HepG2 (cell line): Measurements from ENCODE around the gene SSBP2. TPM values are rescaled to one million over a fixed set of nuclear protein-coding genes. Genes with fewer than 3 reads are reported as not detected.

ENCODE experiments used
- ATAC-seq: fragments of 200-7000 bp; cut with Tn5 transposase; 3 replicates; pipeline ENCODE4 v1.9.1; 2020; ENCODE audit warnings: mild to moderate bottlenecking, moderate library complexity
- BruUV-seq: library from RNA; stranded (reverse); fragments of 400-500 nt; replicated peaks from 2 replicates; lab custom pipeline; 2021; lab: Mats Ljungman, UMichigan
- CTCF ChIA-PET: fragments of 300-600 bp; formaldehyde crosslinking; extraction: SDS; loops from one replicate; lab custom pipeline; 2021; ENCODE audit warnings: low total read pairs, inconsistent platforms, low intra/inter-chr PET ratio; lab: Yijun Ruan, JAX
- POLR2A ChIA-PET: fragments of 350-600 bp; sonication (Branson Sonifier 250); formaldehyde crosslinking; loops from one replicate; lab custom pipeline; 2020; ENCODE audit warnings: antibody characterized with exemption, inconsistent platforms; lab: Yijun Ruan, JAX
- DNase-seq: peaks from one replicate; pipeline ENCODE4 v3.0.0-alpha.2; 2015; ENCODE audit warnings: low spot score
- FAIRE-seq: peaks from 3 replicates; lab custom pipeline; 2011; peaks lifted over from hg19 to GRCh38; lab: Jason Lieb, UNC
- H2AFZ ChIP-seq: one replicate; pipeline ENCODE4 v1.6.1; 2011; ENCODE audit warnings: low read length, inconsistent platforms
- H3K27ac ChIP-seq: fragments of 300-600 bp; 3 replicates; pipeline ENCODE4 v1.8.0; 2011; ENCODE audit warnings: mixed run types, mild to moderate bottlenecking, mixed read lengths, low read length, inconsistent platforms; ENCODE audit not compliant: insufficient read depth; ENCODE audit errors: extremely low read length
- H3K27me3 ChIP-seq, 2 experiments: fragments of 200-600 bp in 1 of 2; 2 replicates in 1 of 2; 3 replicates in 1 of 2; pipeline versions ENCODE4 v1.6.0 to v1.8.0; 2011; ENCODE audit warnings: low read length in 2 of 2, mild to moderate bottlenecking in 2 of 2, moderate library complexity in 2 of 2, inconsistent platforms in 1 of 2; ENCODE audit not compliant: insufficient read depth in 2 of 2, control insufficient read depth in 1 of 2
- H3K36me3 ChIP-seq, 2 experiments: fragments of 200-600 bp in 1 of 2; replicated peaks in 1 of 2; 2 replicates in 1 of 2; 3 replicates in 1 of 2; pipeline versions ENCODE4 v1.5.1 to v1.8.0; 2011; ENCODE audit warnings: low read length in 2 of 2, inconsistent platforms in 1 of 2; ENCODE audit not compliant: insufficient read depth in 2 of 2, control insufficient read depth in 1 of 2
- H3K4me1 ChIP-seq: 2 replicates; pipeline ENCODE4 v1.5.1; 2012; ENCODE audit warnings: low read length, inconsistent platforms; ENCODE audit not compliant: insufficient read depth
- H3K4me2 ChIP-seq: 2 replicates; pipeline ENCODE4 v1.6.0; 2011; ENCODE audit warnings: low read depth, low read length, inconsistent platforms
- H3K4me3 ChIP-seq, 3 experiments: fragments of 200-600 bp in 1 of 3; sonication (generic), shearing (Covaris generic) in 1 of 3; replicated peaks in 1 of 3; 2 replicates each; pipeline ENCODE4 v1.5.1; 2011 to 2016; ENCODE audit warnings: low read length in 3 of 3, inconsistent platforms in 2 of 3, low read depth in 2 of 3, mild to moderate bottlenecking in 2 of 3, control low read depth in 1 of 3, mixed read lengths in 1 of 3; ENCODE audit not compliant: insufficient read depth in 1 of 3
- H3K79me2 ChIP-seq: one replicate; pipeline ENCODE4 v1.6.1; 2011; ENCODE audit warnings: low read length, inconsistent platforms; ENCODE audit not compliant: insufficient read depth
- H3K9ac ChIP-seq: 2 replicates; pipeline ENCODE4 v1.6.0; 2011; ENCODE audit warnings: mild to moderate bottlenecking, low read depth, low read length, inconsistent platforms; ENCODE audit not compliant: insufficient read depth
- H3K9me3 ChIP-seq: 2 replicates; pipeline ENCODE4 v1.5.1; 2012; ENCODE audit warnings: mild to moderate bottlenecking, low read length
- H4K20me1 ChIP-seq: 2 replicates; pipeline ENCODE4 v1.6.0; 2011; ENCODE audit warnings: inconsistent platforms, mild to moderate bottlenecking, low read length, moderate library complexity; ENCODE audit not compliant: insufficient read depth
- CEBPB ChIP-seq: IDR thresholded peaks from 2 replicates; pipeline ENCODE4 v1.6.1; 2011; ENCODE audit warnings: low read depth, low read length, improper control_type of control experiment, borderline replicate concordance
- CSRNP2 ChIP-seq: sonication (generic); formaldehyde crosslinking; conservative IDR thresholded peaks from 2 replicates; pipeline ENCODE4 v1.8.0; 2022; ENCODE audit warnings: low read depth, missing genetic modification reagents
- ELF3 ChIP-seq: IDR thresholded peaks from 2 replicates; pipeline ENCODE4 v1.6.1; 2016; ENCODE audit warnings: missing genetic modification reagents, missing compliant biosample characterization
- ZFAT ChIP-seq: sonication (generic); formaldehyde crosslinking; conservative IDR thresholded peaks from 2 replicates; pipeline ENCODE4 v1.8.1; 2023; ENCODE audit warnings: missing genetic modification reagents, inconsistent platforms
- ZFP36 ChIP-seq: fragments of 150-350 bp; IDR thresholded peaks from 2 replicates; pipeline ENCODE4 v1.6.1; 2018; ENCODE audit warnings: borderline replicate concordance, low read length, low read depth; ENCODE audit not compliant: partially characterized antibody
- ZNF335 ChIP-seq: sonication (generic); formaldehyde crosslinking; IDR thresholded peaks from 2 replicates; pipeline ENCODE4 v1.4.0; 2020; ENCODE audit warnings: missing genetic modification reagents
- ZNF34 ChIP-seq: sonication (generic); formaldehyde crosslinking; IDR thresholded peaks from 2 replicates; pipeline ENCODE4 v1.4.0; 2020; ENCODE audit warnings: mild to moderate bottlenecking, missing genetic modification reagents, borderline replicate concordance
- ZNF570 ChIP-seq: sonication (generic); formaldehyde crosslinking; IDR thresholded peaks from 2 replicates; pipeline ENCODE4 v1.4.0; 2020; ENCODE audit warnings: mild to moderate bottlenecking, missing genetic modification reagents, borderline replicate concordance
- ZNF746 ChIP-seq: sonication (generic); formaldehyde crosslinking; IDR thresholded peaks from 2 replicates; pipeline ENCODE4 v1.8.0; 2022; ENCODE audit warnings: mild to moderate bottlenecking, missing genetic modification reagents
- ZNF75D ChIP-seq: sonication (generic); formaldehyde crosslinking; IDR thresholded peaks from 2 replicates; pipeline ENCODE4 v1.8.1; 2023; ENCODE audit warnings: missing genetic modification reagents, mild to moderate bottlenecking, borderline replicate concordance
- ZNF775 ChIP-seq: sonication (generic); formaldehyde crosslinking; IDR thresholded peaks from 2 replicates; pipeline ENCODE4 v1.4.0; 2020; ENCODE audit warnings: missing genetic modification reagents, mild to moderate bottlenecking, moderate library complexity, borderline replicate concordance
- ZNF776 ChIP-seq: sonication (generic); formaldehyde crosslinking; IDR thresholded peaks from 2 replicates; pipeline ENCODE4 v1.4.0; 2020; ENCODE audit warnings: mild to moderate bottlenecking, missing genetic modification reagents
- ZNF782 ChIP-seq: sonication (generic); formaldehyde crosslinking; IDR thresholded peaks from 2 replicates; pipeline ENCODE4 v1.4.0; 2020; ENCODE audit warnings: missing genetic modification reagents, mild to moderate bottlenecking, borderline replicate concordance
- WGBS: methylation state at CpG from one replicate; pipeline ENCODE4 v1.1.6; 2017; ENCODE audit warnings: low lambda C conversion rate; 5-methylcytosine and 5-hydroxymethylcytosine counted together
- in situ Hi-C: cut with HindIII; loops from 2 replicates; pipeline ENCODE4 v1.10.0; 2017; ENCODE audit warnings: low pct_unique_long_range_greater_than_20kb; ENCODE audit not compliant: extremely low pct_ligation_motif_present
- intact Hi-C: fragments of 100-400 bp; cut with micrococcal nuclease; formaldehyde crosslinking; loops from one replicate; pipeline ENCODE4 v1.10.0; 2022; ENCODE audit not compliant: unreplicated experiment
- polyA plus RNA-seq, 8 experiments: library from polyadenylated mRNA; depleted of rRNA in 3 of 8; stranded (reverse) in 7 of 8; unstranded in 1 of 8; fragments of >200 nt; fragmentation: Illumina TruSeq in 4 of 8; extraction: Trizol in 4 of 8; gene quantifications; 2 replicates each; pipeline versions ENCODE4 v1.2.1 to v1.2.3, GENCODE V29; 2011 to 2016; ENCODE audit warnings: low read depth in 4 of 8, missing spikeins in 1 of 8, mixed read lengths in 1 of 8; ENCODE audit not compliant: insufficient read depth in 1 of 8
- total RNA-seq, 5 experiments: library from RNA; depleted of rRNA; stranded (reverse); fragments of >200 nt; fragmentation: Illumina TruSeq; extraction: Trizol; gene quantifications; 2 replicates each; pipeline ENCODE4 v1.2.3, GENCODE V29; 2016; ENCODE audit warnings: low read depth in 1 of 5
- TF ChIP-seq, protein P1 (sequence below): fragments of 450-650 bp; IDR thresholded peaks from 2 replicates; pipeline ENCODE4 v1.6.1; 2017
- TF ChIP-seq, protein P2 (sequence below): sonication (generic); formaldehyde crosslinking; IDR thresholded peaks from 2 replicates; pipeline ENCODE4 v1.5.0; 2020; ENCODE audit warnings: mild to moderate bottlenecking, missing genetic modification reagents
- TF ChIP-seq, protein P3 (sequence below): sonication (generic); formaldehyde crosslinking; IDR thresholded peaks from 2 replicates; pipeline ENCODE4 v1.8.1; 2023; ENCODE audit warnings: mild to moderate bottlenecking, missing genetic modification reagents, borderline replicate concordance

The SSBP2 gene
- total and polyA plus RNA-seq, 2 of the 13 experiments (the other 11 are each of a cell fraction or from before 2014, with no cell fraction given), result 0.16 TPM; not detected in 1

DNA sequence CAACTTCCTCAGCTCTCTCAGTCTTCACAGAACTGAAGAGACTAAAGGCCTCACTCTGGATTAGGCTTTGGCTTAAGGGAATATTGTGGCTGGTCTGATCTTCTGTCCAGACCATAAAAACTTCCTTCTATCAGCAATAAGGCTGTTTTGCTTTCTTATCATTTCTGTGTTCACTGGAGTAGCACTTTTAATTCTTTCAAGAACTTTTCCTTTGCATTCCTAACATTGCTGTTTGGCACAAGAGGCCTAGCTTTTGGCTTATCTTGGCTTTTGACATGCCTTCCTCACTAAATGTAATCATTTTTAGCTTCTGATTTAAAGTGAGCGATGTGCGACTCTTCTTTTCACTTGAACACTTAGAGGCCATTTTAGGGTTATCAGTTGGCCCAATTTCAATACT, 268.3 kb downstream of the SSBP2 start:
- intact Hi-C loops (no loop called here), in situ Hi-C loops (no loop called here)
- no peaks in the 10 kb centered on the region for H3K9me3 ChIP-seq
- no TSS peak for BruUV-seq
- TF ChIP-seq ZNF75D (CRISPR knock-in tag) (no peak), ZNF570 (CRISPR knock-in tag) (no peak), ZNF34 (CRISPR knock-in tag) (no peak), CEBPB (no peak), ZNF776 (CRISPR knock-in tag) (no peak), ZFP36 (no peak), ZFAT (CRISPR knock-in tag) (no peak), ZNF335 (CRISPR knock-in tag) (no peak), ZNF782 (CRISPR knock-in tag) (no peak), ZNF746 (no peak), CSRNP2 (CRISPR knock-in tag) (no peak), ZNF775 (CRISPR knock-in tag) (no peak), ELF3 (no peak)
- TF ChIP-seq, protein P1, sequence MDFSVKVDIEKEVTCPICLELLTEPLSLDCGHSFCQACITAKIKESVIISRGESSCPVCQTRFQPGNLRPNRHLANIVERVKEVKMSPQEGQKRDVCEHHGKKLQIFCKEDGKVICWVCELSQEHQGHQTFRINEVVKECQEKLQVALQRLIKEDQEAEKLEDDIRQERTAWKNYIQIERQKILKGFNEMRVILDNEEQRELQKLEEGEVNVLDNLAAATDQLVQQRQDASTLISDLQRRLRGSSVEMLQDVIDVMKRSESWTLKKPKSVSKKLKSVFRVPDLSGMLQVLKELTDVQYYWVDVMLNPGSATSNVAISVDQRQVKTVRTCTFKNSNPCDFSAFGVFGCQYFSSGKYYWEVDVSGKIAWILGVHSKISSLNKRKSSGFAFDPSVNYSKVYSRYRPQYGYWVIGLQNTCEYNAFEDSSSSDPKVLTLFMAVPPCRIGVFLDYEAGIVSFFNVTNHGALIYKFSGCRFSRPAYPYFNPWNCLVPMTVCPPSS, result no peak
- TF ChIP-seq, protein P2, sequence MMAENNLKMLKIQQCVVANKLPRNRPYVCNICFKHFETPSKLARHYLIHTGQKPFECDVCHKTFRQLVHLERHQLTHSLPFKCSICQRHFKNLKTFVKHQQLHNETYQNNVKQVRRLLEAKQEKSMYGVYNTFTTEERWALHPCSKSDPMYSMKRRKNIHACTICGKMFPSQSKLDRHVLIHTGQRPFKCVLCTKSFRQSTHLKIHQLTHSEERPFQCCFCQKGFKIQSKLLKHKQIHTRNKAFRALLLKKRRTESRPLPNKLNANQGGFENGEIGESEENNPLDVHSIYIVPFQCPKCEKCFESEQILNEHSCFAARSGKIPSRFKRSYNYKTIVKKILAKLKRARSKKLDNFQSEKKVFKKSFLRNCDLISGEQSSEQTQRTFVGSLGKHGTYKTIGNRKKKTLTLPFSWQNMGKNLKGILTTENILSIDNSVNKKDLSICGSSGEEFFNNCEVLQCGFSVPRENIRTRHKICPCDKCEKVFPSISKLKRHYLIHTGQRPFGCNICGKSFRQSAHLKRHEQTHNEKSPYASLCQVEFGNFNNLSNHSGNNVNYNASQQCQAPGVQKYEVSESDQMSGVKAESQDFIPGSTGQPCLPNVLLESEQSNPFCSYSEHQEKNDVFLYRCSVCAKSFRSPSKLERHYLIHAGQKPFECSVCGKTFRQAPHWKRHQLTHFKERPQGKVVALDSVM (CRISPR knock-in tag), result no peak
- TF ChIP-seq, protein P3, sequence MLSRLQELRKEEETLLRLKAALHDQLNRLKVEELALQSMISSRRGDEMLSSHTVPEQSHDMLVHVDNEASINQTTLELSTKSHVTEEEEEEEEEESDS (CRISPR knock-in tag), result no peak
- no peak overlapping the region for H3K4me3 ChIP-seq
- no peaks in the 10 kb centered on the region for H3K36me3 ChIP-seq
- H4K20me1 ChIP-seq, result no peaks in the 10 kb centered on the region
- no peak overlapping the region for H2AFZ ChIP-seq
- H3K4me1 ChIP-seq, result no peaks in the 10 kb centered on the region
- ATAC-seq (no peak), FAIRE-seq (no peak), DNase-seq (no peak)
- POLR2A ChIA-PET, result no interaction called here
- CTCF ChIA-PET, result no interaction called here
- H3K27me3 ChIP-seq, result no peaks in the 10 kb centered on the region
- no peak overlapping the region for H3K4me2 ChIP-seq
- WGBS, result 90% methylated on average over 2 of the region's 2 CpGs
- no peak overlapping the region for H3K27ac ChIP-seq
- H3K79me2 ChIP-seq, result no peaks in the 10 kb centered on the region
- no peak overlapping the region for H3K9ac ChIP-seq
